GM23338 (cell line): ENCODE results near the gene CALML5. TPM values are rescaled to one million over a fixed set of nuclear protein-coding genes. Genes with fewer than 3 reads are reported as not detected.

Experiments used
- ATAC-seq: fragments of 200-7000 bp; cut with Tn5 transposase; 3 replicates; pipeline ENCODE4 v1.9.1; 2020
- DNase-seq: peaks from one replicate; pipeline ENCODE4 v3.0.0-alpha.2; 2015; ENCODE audit warnings: low spot score
- H2AFZ ChIP-seq: fragments of 200-600 bp; sonication (generic); 2 replicates; pipeline ENCODE4 v1.8.0; 2016; ENCODE audit warnings: antibody characterized with exemption, mild to moderate bottlenecking, moderate library complexity
- H3F3A ChIP-seq: fragments of 200-600 bp; sonication (generic); replicated peaks from 2 replicates; pipeline ENCODE4 v1.8.0; 2017; ENCODE audit warnings: antibody characterized with exemption, mixed run types, low read depth
- H3K27ac ChIP-seq: fragments of 200-600 bp; sonication (generic); 2 replicates; pipeline ENCODE4 v1.6.1; 2016; ENCODE audit warnings: low read depth
- H3K27me3 ChIP-seq: fragments of 200-600 bp; sonication (generic); 2 replicates; pipeline ENCODE4 v1.8.0; 2016; ENCODE audit warnings: mild to moderate bottlenecking, mixed run types, moderate library complexity; ENCODE audit not compliant: insufficient read depth
- H3K36me3 ChIP-seq: fragments of 200-600 bp; sonication (generic); 2 replicates; pipeline ENCODE4 v1.8.0; 2016; ENCODE audit warnings: mild to moderate bottlenecking; ENCODE audit not compliant: insufficient read depth
- H3K4me1 ChIP-seq: fragments of 200-600 bp; sonication (generic); 2 replicates; pipeline ENCODE4 v1.8.0; 2016; ENCODE audit warnings: mild to moderate bottlenecking, moderate library complexity; ENCODE audit not compliant: insufficient read depth
- H3K4me2 ChIP-seq: fragments of 200-600 bp; sonication (generic); 2 replicates; pipeline ENCODE4 v1.7.1; 2017; ENCODE audit warnings: mixed run types
- H3K4me3 ChIP-seq: fragments of 200-600 bp; sonication (generic); 2 replicates; pipeline ENCODE4 v1.6.1; 2016; ENCODE audit warnings: mixed run types
- H3K79me2 ChIP-seq: fragments of 200-600 bp; sonication (generic); replicated peaks from 2 replicates; pipeline ENCODE4 v1.8.0; 2017; ENCODE audit warnings: mild to moderate bottlenecking; ENCODE audit not compliant: insufficient read depth
- H3K9me2 ChIP-seq: fragments of 200-600 bp; sonication (generic); 2 replicates; pipeline ENCODE4 v1.8.0; 2017; ENCODE audit not compliant: insufficient read depth
- H4K20me1 ChIP-seq: fragments of 200-600 bp; sonication (generic); replicated peaks from 2 replicates; pipeline ENCODE4 v1.8.0; 2017; ENCODE audit warnings: mild to moderate bottlenecking; ENCODE audit not compliant: insufficient read depth
- H3K27ac Mint-ChIP-seq: 2 replicates; pipeline ENCODE4 v1.8.0; 2020; ENCODE audit warnings: inconsistent platforms, mild to moderate bottlenecking, moderate library complexity, mixed read lengths
- H3K27me3 Mint-ChIP-seq: 3 replicates; pipeline ENCODE4 v1.8.0; 2022; ENCODE audit warnings: low read depth, mild to moderate bottlenecking, moderate library complexity, mixed read lengths, inconsistent platforms; ENCODE audit not compliant: insufficient read depth, poor library complexity
- H3K36me3 Mint-ChIP-seq: 3 replicates; pipeline ENCODE4 v1.8.0; 2021; ENCODE audit warnings: low read depth, mild to moderate bottlenecking, inconsistent platforms, moderate library complexity, mixed read lengths
- H3K4me1 Mint-ChIP-seq: 3 replicates; pipeline ENCODE4 v1.8.0; 2020; ENCODE audit warnings: mild to moderate bottlenecking, inconsistent platforms, mixed read lengths
- H3K4me3 Mint-ChIP-seq: 3 replicates; pipeline ENCODE4 v1.8.0; 2021; ENCODE audit warnings: moderate library complexity, mild to moderate bottlenecking, inconsistent platforms, mixed read lengths
- H3K9me3 Mint-ChIP-seq: 3 replicates; pipeline ENCODE4 v1.8.0; 2020; ENCODE audit warnings: moderate library complexity, mild to moderate bottlenecking, inconsistent platforms, mixed read lengths
- CREB1 ChIP-seq: fragments of 250-450 bp; sonication (Bioruptor Pico); IDR thresholded peaks from 2 replicates; pipeline ENCODE4 v1.5.0; 2020; ENCODE audit warnings: low read depth, mild to moderate bottlenecking, moderate library complexity
- EZH2 ChIP-seq: fragments of 200-600 bp; sonication (generic); IDR thresholded peaks from one replicate; pipeline ENCODE4 v1.8.0; 2017; ENCODE audit warnings: antibody characterized with exemption, mild to moderate bottlenecking, low read depth; ENCODE audit not compliant: unreplicated experiment
- EZH2phosphoT487 ChIP-seq: fragments of 200-600 bp; sonication (generic); IDR thresholded peaks from one replicate; pipeline ENCODE4 v1.8.1; 2018; ENCODE audit warnings: antibody characterized with exemption; ENCODE audit not compliant: unreplicated experiment
- JUNB ChIP-seq: IDR thresholded peaks from one replicate; pipeline ENCODE4 v1.6.1; 2016; ENCODE audit warnings: antibody characterized with exemption; ENCODE audit not compliant: unreplicated experiment
- NANOG ChIP-seq: IDR thresholded peaks from 2 replicates; pipeline ENCODE4 v1.6.1; 2016; ENCODE audit warnings: antibody characterized with exemption, borderline replicate concordance
- ZNF331 ChIP-seq: fragments of 250-450 bp; sonication (Bioruptor Pico); IDR thresholded peaks from 2 replicates; pipeline ENCODE4 v1.5.0; 2020; ENCODE audit warnings: low read depth, mild to moderate bottlenecking, moderate library complexity
- ZNF462 ChIP-seq: fragments of 250-450 bp; sonication (Bioruptor Pico); IDR thresholded peaks from 2 replicates; pipeline ENCODE4 v1.5.0; 2020; ENCODE audit warnings: mild to moderate bottlenecking, moderate library complexity
- polyA plus RNA-seq: library from polyadenylated mRNA; unstranded; fragments of >200 nt; fragmentation: Nextera tagmentation; extraction: Ambion mirVana; gene quantifications from 2 replicates; pipeline ENCODE4 v1.2.1, GENCODE V29; 2016
- total RNA-seq: library from RNA; depleted of rRNA; stranded (reverse); fragments of >200 nt; shearing (Covaris generic); gene quantifications from 2 replicates; pipeline ENCODE4 v1.2.3, GENCODE V29; 2014

CALML5 gene
- total and polyA plus RNA-seq, 2 experiments from 2014 or later = 0.40 TPM; not detected in 1

- Histone ChIP-seq H3K4me3 (no peak overlapping the region), H3K36me3 (no peaks in the 10 kb centered on the region), H3K4me2 (no peak overlapping the region), H3F3A (no peaks in the 10 kb centered on the region), H4K20me1 (no peaks in the 10 kb centered on the region), H2AFZ (no peak overlapping the region), H3K4me1 (no peaks in the 10 kb centered on the region), H3K27ac (no peak overlapping the region), H3K27me3 (no peaks in the 10 kb centered on the region), H3K79me2 (no peaks in the 10 kb centered on the region), H3K9me2 (peaks cover 7% of the 10 kb centered on the region; the same call in 1 of the 2 replicates)
- no peak overlapping the region for H3K4me3 Mint-ChIP-seq
- no peak for DNase-seq
- peaks cover 7% of the 10 kb centered on the region for H3K27me3 Mint-ChIP-seq
- peak; percentile 93 for TF ChIP-seq ZNF331 (CRISPR knock-in tag)
- TF ChIP-seq NANOG = no peak
- peaks cover 15% of the 10 kb centered on the region for H3K9me3 Mint-ChIP-seq
- no peak for ATAC-seq
- H3K4me1 Mint-ChIP-seq = peaks cover 12% of the 10 kb centered on the region
- H3K27ac Mint-ChIP-seq = no peak overlapping the region
- peaks cover 11% of the 10 kb centered on the region for H3K36me3 Mint-ChIP-seq
These were observed 7.0 kb downstream of the CALML5 start for GRCh38 chr10:5492322-5492855.

GRCh38 chr10:5491477-5491876 is 7.9 kb downstream of the CALML5 start:
- Histone ChIP-seq H3K36me3 (no peaks in the 10 kb centered on the region), H3K4me3 (no peak overlapping the region), H3K27ac (no peak overlapping the region), H3F3A (no peaks in the 10 kb centered on the region), H3K4me1 (no peaks in the 10 kb centered on the region), H3K79me2 (no peaks in the 10 kb centered on the region), H3K4me2 (no peak overlapping the region), H4K20me1 (no peaks in the 10 kb centered on the region), H3K27me3 (no peaks in the 10 kb centered on the region), H3K9me2 (peaks cover 7% of the 10 kb centered on the region; the same call in 1 of the 2 replicates), H2AFZ (no peak overlapping the region)
- H3K9me3 Mint-ChIP-seq = peaks cover 15% of the 10 kb centered on the region
- H3K36me3 Mint-ChIP-seq = peaks cover 11% of the 10 kb centered on the region
- DNase-seq (no peak), ATAC-seq (no peak)
- H3K4me3 Mint-ChIP-seq = no peak overlapping the region
- H3K27me3 Mint-ChIP-seq = peaks cover 12% of the 10 kb centered on the region
- H3K4me1 Mint-ChIP-seq = peaks cover 17% of the 10 kb centered on the region
- H3K27ac Mint-ChIP-seq = no peak overlapping the region
- TF ChIP-seq CREB1 (CRISPR knock-in tag) (no peak), EZH2 (no peak), ZNF462 (CRISPR knock-in tag) (no peak), JUNB (no peak), EZH2phosphoT487 (no peak)
